ENCODE data around the gene MROH7. TPM values are rescaled to one million over a fixed set of nuclear protein-coding genes. Genes with fewer than 3 reads are reported as not detected.

MROH7 gene
- total and polyA plus RNA-seq, 9 of the 15 experiments (the other 6 are each of a cell fraction or from before 2014, with no cell fraction given) = not detected

DNA sequence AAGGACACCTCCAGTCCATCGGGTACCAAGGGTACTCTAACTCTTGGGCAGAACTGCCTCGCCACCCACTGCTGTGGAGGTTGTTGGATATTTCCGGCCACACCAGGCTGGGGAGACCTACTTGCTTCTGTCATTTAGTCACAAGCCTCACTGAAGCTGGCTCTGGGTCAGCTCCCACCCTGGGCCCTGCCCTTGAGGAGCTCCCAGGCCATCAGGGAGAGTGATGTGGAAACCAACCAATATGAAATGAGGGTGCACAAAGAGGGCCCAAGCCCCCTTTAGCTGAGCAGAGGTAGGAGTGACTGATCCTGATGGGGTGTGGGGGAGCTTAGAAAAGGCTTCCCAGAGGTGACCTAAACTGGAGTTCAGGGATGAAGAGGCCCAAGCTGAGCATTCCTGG is 103.1 kb downstream of the MROH7 start:
- DNase-seq (ENCODE audit: extremely low read depth in 1 of 4, low spot score in 3 of 4) (no peak), FAIRE-seq (no peak), ATAC-seq (no peak)
- H3K79me2 ChIP-seq (ENCODE audit: control insufficient read depth, insufficient read depth, low read length) = no peaks in the 10 kb centered on the region
- TF ChIP-seq HMGXB4 (CRISPR knock-in tag; IDR thresholded peaks at IDR 0.05) (no peak), JUN (IDR thresholded peaks at IDR 0.05; ENCODE audit: borderline replicate concordance, low read depth, low read length) (no peak), JUN (CRISPR knock-in tag; IDR thresholded peaks at IDR 0.05; ENCODE audit: borderline replicate concordance) (no peak), NFATC3 (IDR thresholded peaks at IDR 0.05) (no peak), ZNF586 (CRISPR knock-in tag; conservative IDR thresholded peaks at IDR 0.05) (no peak), MTA3 (IDR thresholded peaks at IDR 0.05; ENCODE audit: borderline replicate concordance) (no peak), TAF15 (IDR thresholded peaks at IDR 0.05; ENCODE audit: low read depth, low read length) (no peak)
- TF ChIP-seq, protein P1, sequence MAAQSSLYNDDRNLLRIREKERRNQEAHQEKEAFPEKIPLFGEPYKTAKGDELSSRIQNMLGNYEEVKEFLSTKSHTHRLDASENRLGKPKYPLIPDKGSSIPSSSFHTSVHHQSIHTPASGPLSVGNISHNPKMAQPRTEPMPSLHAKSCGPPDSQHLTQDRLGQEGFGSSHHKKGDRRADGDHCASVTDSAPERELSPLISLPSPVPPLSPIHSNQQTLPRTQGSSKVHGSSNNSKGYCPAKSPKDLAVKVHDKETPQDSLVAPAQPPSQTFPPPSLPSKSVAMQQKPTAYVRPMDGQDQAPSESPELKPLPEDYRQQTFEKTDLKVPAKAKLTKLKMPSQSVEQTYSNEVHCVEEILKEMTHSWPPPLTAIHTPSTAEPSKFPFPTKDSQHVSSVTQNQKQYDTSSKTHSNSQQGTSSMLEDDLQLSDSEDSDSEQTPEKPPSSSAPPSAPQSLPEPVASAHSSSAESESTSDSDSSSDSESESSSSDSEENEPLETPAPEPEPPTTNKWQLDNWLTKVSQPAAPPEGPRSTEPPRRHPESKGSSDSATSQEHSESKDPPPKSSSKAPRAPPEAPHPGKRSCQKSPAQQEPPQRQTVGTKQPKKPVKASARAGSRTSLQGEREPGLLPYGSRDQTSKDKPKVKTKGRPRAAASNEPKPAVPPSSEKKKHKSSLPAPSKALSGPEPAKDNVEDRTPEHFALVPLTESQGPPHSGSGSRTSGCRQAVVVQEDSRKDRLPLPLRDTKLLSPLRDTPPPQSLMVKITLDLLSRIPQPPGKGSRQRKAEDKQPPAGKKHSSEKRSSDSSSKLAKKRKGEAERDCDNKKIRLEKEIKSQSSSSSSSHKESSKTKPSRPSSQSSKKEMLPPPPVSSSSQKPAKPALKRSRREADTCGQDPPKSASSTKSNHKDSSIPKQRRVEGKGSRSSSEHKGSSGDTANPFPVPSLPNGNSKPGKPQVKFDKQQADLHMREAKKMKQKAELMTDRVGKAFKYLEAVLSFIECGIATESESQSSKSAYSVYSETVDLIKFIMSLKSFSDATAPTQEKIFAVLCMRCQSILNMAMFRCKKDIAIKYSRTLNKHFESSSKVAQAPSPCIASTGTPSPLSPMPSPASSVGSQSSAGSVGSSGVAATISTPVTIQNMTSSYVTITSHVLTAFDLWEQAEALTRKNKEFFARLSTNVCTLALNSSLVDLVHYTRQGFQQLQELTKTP (IDR thresholded peaks at IDR 0.05; ENCODE audit: low read depth in 1 of 2, partially characterized antibody in 2 of 2) = no peak
- intact Hi-C loops (cut with micrococcal nuclease) = no loop called here
- no peak overlapping the region for H3K4me3 ChIP-seq
- H3K4me1 ChIP-seq (replicated peaks in 1 of 2; ENCODE audit: control insufficient read depth in 2 of 2, insufficient read depth in 2 of 2, low read length in 2 of 2) = no peaks in the 10 kb centered on the region
- H3K9ac ChIP-seq (ENCODE audit: insufficient read depth in 1 of 2, low read depth in 2 of 2, low read length in 2 of 2) = no peak overlapping the region
- ChIA-PET POLR2A (interaction anchor here (0.7 to 2.6 kb wide), 6 partner anchors 7 to 377 kb away, joined by 3 to 10 read pairs (median 5); partner anchors contain the start of genes PARS2 and TTC4), CTCF (ENCODE audit: low intra/inter-chr PET ratio) (no interaction called here)
- no peak overlapping the region for H2AFZ ChIP-seq (ENCODE audit: low read depth, low read length)
- peaks cover 4 to 23% of the 10 kb centered on the region in 2 experiments; a peak in 4 of 5 replicates for H3K27me3 ChIP-seq (ENCODE audit: control insufficient read depth in 2 of 2, insufficient read depth in 2 of 2, low read length in 2 of 2)
- no peaks in the 10 kb centered on the region for H3K9me3 ChIP-seq (replicated peaks; ENCODE audit: control insufficient read depth, insufficient read depth, low read depth, low read length)
- H3K36me3 ChIP-seq (ENCODE audit: control insufficient read depth, insufficient read depth, low read length) = peaks cover 40% of the 10 kb centered on the region
- H4K20me1 ChIP-seq (replicated peaks; ENCODE audit: control insufficient read depth, insufficient read depth, low read length) = peaks cover 7% of the 10 kb centered on the region; the same call in 1 of the 2 replicates
- H3K27ac ChIP-seq (ENCODE audit: extremely low read depth, low read depth, low read length) = no peak overlapping the region
- H3K9me1 ChIP-seq (ENCODE audit: control insufficient read depth, insufficient read depth, low read length) = no peaks in the 10 kb centered on the region
- no TSS peak for BruUV-seq (replicated peaks)
- 71% methylated on average over 3 of the region's 3 CpGs for WGBS (ENCODE audit: insufficient coverage, low coverage, missing lambda C conversion rate)
- in situ Hi-C loops (cut with MboI) = no loop called here
- H3K4me2 ChIP-seq (ENCODE audit: insufficient read depth, low read length) = no peak overlapping the region
